ENCODE measurements around the gene PLEKHA1.

DNA sequence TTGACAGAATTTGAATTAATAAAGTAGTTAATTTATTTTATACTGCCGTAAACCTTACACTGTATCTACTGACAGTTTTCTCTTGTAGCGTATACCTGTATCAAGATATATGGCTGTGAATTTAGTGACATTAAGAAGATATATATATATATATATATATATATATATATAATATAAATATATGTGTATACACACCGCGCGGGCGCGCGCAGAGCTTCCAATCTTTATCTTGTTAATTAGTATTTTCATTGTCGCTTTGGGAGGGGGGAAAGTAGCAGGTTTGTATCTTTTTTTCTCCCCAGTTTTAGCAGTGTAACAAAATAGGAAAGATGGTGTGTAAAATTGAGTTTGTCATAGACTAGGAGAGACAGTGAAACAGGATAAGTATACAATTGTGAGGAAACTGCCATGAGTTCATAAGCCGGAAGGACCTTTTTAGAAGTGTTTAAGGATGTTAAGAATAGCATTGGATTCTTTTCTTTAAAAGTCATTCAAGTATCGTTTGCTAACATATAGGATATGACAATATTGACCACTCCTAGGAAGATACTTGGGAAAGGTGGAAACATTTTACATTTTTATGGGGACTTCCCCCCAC, 2.0 kb downstream of the PLEKHA1 start:
- TF ChIP-seq, protein P1, sequence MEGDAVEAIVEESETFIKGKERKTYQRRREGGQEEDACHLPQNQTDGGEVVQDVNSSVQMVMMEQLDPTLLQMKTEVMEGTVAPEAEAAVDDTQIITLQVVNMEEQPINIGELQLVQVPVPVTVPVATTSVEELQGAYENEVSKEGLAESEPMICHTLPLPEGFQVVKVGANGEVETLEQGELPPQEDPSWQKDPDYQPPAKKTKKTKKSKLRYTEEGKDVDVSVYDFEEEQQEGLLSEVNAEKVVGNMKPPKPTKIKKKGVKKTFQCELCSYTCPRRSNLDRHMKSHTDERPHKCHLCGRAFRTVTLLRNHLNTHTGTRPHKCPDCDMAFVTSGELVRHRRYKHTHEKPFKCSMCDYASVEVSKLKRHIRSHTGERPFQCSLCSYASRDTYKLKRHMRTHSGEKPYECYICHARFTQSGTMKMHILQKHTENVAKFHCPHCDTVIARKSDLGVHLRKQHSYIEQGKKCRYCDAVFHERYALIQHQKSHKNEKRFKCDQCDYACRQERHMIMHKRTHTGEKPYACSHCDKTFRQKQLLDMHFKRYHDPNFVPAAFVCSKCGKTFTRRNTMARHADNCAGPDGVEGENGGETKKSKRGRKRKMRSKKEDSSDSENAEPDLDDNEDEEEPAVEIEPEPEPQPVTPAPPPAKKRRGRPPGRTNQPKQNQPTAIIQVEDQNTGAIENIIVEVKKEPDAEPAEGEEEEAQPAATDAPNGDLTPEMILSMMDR (IDR thresholded peaks at IDR 0.05): no peak
- no peak for TF ChIP-seq POLR2A (IDR thresholded peaks at IDR 0.05)
